Fibroblast of skin of abdomen (primary cell): Measurements from ENCODE around the gene CWF19L2.
"Not testable (repeated sequence)": the region's sequence is repeated elsewhere in the genome, so short reads cannot be mapped to it uniquely, and the experiment has no call there.

Experiments used
- DNase-seq: peaks from one replicate; pipeline ENCODE4 v3.0.0-alpha.2; 2013

CWF19L2 gene

GRCh38 chr11:107438148-107438547 lies 19.5 kb downstream of the CWF19L2 start:
- DNase-seq = no peak

DNA sequence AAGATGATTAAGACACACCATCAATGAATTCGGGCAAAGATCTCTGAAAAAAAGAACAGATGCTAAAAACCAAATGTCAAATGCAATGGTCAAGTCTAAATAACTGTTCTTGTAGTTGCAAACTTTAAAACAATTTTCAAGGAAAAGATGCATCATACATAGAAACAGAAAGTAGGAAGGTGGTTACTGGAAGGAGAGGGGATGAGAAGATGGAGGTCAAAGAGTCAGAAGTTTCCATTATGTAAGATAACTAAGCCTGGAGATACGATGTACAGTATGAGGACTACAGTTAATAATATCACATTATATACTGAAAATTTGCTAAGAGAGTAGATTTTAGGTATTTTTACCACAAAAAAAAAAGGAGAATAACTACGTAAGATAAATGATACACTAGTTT lies 27.1 kb downstream of the CWF19L2 start:
- no peak for DNase-seq

GRCh38 chr11:107427569-107428180 lies 29.9 kb downstream of the CWF19L2 start:
- peak; percentile 2 for DNase-seq

DNA sequence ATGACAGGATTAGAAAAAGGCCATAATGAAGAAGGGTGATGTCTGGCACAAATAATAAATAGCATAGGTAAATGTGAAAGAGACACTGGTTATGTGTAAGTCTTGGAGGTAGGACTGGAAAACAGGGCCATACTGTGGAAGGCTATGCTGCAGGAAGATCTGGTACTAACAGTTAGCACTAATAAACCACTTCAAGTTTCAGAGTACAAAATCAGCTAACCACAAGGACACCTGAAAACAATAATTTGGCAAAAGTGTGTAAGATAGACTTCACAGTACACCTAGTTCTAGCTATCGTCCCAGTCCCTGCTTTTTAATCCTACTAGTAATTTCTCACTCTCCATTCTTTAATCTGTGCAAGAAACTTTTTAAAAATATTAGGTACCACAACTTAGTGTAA lies 44.3 kb downstream of the CWF19L2 start:
- DNase-seq = no peak

GRCh38 chr11:107408762-107409211 lies 48.8 kb downstream of the CWF19L2 start:
- DNase-seq = no peak

DNA sequence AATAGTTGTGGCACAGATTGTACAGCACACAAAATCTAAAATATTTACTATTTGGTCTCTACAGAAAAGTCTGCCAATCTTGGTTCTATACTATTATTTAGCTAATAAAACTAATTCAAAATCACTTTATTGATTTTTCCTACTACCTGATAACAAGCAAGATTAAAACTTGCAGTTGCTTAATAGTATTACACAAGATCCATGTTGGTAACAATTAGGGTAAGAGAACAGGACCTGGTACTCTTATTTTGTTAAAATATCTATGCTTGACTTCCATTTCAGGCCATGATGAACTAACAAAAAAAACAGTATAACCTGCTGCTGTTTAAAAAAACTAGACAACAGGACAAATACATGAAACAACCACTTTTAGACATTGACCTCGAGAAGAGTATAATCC lies 52.4 kb downstream of the CWF19L2 start:
- no peak for DNase-seq

DNA sequence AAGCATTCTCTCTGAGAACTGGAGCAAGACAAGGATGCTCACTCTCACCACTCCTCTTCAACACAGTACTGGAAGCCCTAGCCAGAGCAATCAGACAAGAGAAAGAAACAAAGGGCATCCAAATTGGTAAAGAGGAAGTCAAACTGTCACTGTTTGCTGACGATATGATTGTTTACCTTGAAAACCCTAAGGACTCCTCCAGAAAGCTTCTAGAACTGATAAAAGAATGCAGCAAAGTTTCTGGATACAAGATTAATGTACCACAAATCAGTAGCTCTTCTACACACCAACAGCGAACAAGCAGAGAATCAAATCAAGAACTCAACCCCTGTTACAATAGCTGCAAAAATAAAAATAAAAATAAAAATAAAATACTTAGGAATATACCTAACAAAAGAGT lies 56.5 kb downstream of the CWF19L2 start:
- not testable (repeated sequence) for DNase-seq

GRCh38 chr11:107397357-107397756 lies 60.3 kb downstream of the CWF19L2 start:
- no peak for DNase-seq

GRCh38 chr11:107392611-107393010 lies 65.0 kb downstream of the CWF19L2 start:
- peak; percentile 8 for DNase-seq

GRCh38 chr11:107390701-107391100 lies 66.9 kb downstream of the CWF19L2 start:
- not testable (repeated sequence) for DNase-seq

GRCh38 chr11:107387666-107388065 lies 70.0 kb downstream of the CWF19L2 start:
- DNase-seq = no peak

GRCh38 chr11:107385361-107385981 lies 72.2 kb downstream of the CWF19L2 start:
- peak; percentile 31 for DNase-seq

- DNase-seq = no peak
These were observed 73.3 kb downstream of the CWF19L2 start for GRCh38 chr11:107384144-107384852.

DNA sequence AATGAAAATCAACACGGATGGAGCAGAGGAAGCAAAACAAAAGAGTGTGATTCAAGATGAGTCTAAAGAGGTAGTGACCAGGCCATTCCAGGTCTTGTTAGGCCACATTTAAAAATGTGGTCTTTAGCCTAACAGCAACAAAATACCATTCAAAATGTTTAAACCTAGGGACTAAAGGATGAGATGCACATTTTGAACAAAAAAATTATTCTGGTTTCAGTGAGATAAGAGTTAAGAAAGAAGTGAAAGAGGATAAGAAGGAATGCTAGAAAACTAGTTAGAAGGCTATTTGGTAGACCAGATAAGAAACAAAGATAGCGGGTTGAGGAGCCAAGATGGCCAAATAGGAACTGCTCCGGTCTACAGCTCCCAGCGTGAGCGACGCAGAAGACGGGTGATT lies 85.2 kb downstream of the CWF19L2 start:
- no peak for DNase-seq

DNA sequence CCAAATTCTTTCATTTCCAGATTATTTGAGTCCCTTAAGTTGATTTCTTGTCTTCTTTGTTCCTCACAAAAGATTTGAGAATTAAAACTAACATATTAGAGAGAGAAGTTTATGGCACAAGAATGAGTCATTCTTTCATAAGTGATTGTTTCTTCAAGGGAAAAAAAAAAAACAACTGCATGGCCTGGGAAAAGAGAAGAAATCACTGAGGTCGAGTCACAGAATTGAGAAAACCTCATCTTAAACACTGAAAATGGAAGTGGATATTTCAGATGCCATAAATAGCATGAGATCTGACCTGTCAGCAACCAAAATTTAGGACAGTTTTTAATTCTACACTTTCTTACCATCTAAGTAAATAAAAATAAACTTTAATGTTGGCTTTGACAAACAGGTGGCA lies 87.2 kb downstream of the CWF19L2 start:
- DNase-seq = peak; percentile 21

DNA sequence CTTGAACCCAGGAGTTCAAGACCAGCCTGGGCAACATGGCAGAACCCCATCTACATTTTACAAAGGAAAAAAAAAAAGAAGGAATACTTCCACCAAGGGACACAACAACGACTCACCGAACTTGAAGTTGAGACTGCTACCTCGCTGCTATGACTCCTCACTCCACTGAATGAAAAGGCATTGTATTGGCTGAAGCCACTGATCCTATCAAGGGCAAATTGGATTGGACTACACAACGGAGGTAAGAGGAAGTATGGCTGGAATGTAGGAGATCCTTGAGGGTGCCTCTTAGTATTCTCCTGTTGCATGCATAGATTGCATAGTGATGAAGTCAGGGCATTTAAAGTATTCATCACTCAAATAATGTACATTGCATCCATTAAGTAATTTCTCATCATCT lies 97.9 kb downstream of the CWF19L2 start:
- DNase-seq = peak; percentile 16

- DNase-seq = no peak
These were observed 99.7 kb downstream of the CWF19L2 start for GRCh38 chr11:107357877-107358276.

DNA sequence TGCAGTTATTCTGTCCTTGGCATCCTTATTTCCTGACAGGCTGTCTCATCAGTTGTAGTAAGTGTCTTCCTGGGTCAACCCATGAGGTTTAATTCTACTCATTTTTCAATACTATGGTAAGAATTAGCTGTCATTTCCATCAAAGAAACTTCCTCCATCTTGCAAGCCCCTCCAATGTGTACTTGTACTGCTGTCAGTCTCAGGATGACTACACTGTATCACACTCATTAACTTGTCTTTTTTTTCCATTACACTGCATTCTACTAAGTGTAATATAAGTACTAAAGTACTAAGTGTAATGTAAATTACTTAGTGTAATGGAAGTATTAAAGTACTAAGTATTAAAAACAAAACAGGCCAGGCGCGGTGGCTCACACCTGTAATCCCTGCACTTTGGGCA lies 102.8 kb downstream of the CWF19L2 start:
- DNase-seq = no peak

DNA sequence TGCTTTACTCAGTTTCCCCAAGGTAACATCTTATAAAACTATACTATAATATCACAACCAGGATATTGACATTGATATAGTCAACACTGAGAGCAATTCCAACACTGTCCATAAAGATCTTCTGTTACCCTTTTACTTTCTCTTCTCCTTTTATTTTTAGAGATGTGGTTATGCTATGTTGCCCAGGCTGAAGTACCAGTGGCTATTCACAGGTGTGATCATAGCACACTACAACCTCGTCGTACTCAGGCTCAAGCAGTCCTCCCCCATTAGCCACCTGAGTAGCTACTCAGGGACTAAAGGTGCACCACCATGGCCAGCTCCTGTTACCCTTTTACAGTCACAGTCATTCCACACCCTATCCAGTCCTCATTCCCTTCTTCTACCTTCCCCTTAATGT lies 119.7 kb downstream of the CWF19L2 start:
- no peak for DNase-seq

DNA sequence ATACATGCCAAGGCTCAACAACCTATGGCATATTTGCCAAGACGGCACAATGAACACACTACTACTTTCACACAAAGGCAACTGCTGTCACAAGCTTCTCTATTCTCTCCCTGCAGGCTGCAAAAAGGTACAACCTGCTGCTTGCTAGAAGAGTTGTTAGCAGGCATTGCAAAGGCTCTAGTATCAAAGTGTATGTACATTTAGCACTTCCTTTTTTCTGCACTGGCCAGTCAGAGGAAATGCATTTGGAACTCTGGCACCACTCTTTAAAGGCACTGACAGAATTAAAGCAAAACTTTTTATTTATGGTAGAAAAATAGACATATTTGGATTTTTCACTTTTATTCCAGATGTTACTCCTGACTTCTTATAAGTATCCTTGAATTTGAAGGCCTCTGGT lies 125.9 kb downstream of the CWF19L2 start:
- no peak for DNase-seq

GRCh38 chr11:107329164-107329563 lies 128.5 kb downstream of the CWF19L2 start:
- no peak for DNase-seq

DNA sequence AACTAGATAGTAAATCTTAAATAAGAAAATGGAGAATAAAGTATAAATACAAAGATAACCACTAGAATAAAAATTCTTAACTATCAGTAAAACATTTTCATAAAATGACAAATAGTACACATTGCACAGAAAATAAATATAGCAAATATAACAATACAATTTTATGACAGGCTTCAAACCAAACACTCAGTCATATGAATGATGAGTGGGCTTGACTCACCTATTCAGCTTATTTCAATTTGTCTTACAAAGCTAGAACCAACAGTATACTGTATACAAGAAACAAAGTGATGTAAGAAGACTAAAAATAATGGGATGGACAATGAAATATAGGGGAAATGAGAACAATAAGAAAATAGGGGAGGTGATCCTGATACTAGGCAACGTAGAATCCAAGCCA lies 141.2 kb downstream of the CWF19L2 start:
- DNase-seq = no peak

GRCh38 chr11:107307991-107308390 lies 149.6 kb downstream of the CWF19L2 start:
- DNase-seq = no peak

DNA sequence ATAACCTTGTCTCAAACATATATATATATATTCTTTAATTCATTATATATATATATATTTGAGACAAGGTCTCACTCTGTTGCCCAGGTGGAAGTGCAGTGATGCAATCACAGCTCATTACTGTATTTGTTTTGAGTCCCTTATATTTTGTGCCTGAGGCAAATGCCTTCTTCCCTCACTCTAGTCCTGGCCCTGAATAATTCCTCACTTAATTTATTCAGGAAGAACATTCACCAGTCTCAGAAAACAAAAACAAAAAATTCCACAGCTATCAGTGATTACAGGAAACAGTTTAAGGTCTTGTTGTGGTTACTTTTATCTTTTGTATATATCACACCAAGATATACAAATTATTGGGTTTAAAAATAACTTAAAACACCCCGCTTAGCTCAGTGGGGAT lies 155.7 kb downstream of the CWF19L2 start:
- DNase-seq = no peak
